Measurements from ENCODE around the gene ATRNL1.
"Not testable (repeated sequence)": the region's sequence is repeated elsewhere in the genome, so short reads cannot be mapped to it uniquely, and the experiment has no call there.

Gene ATRNL1

DNA sequence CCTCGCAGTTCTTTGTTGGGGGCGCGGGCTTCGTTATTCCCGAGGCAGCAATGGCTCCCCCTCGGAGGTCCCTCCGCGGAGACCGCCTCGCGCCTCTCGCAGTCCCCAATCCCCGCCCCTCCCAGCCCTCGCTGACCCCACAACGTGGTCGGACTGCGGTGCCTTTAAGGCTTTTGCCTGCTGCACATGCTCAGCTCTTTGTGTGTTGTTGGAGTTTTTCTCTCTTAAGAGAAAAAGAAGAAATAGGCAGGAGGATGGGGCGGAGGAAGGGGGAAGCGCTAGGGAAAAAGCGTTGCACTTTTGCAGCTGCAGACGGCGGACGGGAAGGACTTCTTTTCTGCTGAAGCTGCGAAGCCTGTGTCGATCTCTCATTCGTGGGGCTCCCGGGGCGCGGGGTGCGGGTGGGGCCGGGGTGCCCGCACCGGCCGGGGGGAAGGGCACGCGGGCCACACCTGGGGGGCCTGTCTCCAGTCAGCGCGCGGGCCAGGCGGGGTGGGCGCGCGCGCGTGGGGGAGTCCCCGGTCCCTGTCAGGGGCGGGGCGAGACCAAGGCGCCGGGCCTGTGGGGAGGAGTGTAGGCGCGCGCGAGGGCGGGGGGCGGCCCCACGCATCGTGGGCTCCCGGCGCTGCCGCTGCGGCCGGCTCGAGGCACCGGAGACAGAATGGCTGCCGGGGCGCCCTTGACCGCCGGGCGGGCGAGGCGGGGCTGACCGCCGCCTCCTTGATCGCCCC is 445 bp upstream of the ATRNL1 start:
- peak; percentile 25 for DNase-seq (ENCODE audit: low read depth)

DNA sequence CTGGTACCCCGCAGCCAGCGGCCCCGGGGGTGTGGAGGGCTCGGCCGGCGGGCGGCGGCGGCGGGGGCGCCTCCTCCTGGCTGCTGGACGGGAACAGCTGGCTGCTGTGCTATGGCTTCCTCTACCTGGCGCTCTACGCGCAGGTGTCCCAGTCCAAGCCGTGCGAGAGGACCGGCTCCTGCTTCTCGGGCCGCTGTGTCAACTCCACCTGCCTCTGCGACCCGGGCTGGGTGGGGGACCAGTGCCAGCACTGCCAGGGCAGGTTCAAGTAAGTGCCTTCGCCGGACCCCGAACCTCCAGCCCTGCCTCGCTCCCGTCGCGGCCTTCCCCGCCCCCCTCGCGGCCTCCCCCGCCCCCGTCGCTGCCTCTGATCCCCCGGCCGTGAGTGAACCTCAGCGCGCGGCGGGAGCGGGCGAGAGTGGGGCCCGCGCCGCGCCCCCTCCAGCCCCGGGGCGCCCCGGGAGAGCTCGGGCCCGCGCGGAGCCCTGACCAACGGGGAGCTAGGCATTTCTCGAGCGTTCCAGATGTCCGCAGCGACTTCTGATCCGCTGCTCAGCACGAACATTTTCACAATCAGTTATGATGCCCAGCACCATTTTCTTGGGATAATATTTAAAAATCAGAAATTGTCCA is 727 bp downstream of the ATRNL1 start:
- no peak for DNase-seq (ENCODE audit: low read depth)

DNA sequence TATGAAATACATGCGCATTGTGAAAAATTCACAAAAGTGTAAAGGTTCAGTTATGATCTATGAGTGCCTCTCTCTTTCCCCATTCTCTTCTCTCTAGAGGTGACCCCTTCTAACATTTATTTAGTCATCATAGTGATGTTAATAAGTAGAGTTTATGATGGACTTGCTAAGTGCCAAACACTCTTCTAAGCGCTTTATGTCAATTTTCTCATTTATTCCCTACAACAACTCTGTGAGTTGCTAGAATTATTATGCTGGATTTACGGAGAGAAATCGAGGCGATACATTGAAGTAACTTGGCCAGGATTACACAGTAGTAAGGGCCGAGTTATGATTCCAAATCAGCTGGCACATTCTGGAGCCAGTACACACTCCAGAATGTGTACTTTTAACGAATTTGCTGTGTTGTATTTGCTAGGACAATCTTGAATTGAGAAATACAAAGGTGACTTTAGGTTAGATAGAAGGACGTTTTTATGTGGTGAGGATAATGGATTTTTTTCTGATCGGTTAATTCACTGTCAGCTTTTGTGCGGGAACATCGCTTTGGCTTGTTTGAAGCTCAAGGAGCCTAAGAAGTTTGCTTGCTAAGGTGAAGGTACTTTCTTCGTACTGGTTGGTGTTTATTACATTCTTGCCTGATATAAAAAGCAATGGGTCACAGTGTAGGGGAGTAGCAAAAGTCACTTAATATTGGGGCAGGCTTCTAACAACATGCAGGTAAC is 1.4 kb downstream of the ATRNL1 start:
- DNase-seq (ENCODE audit: low read depth): no peak

GRCh38 chr10:115095758-115096157 is 2.6 kb downstream of the ATRNL1 start:
- no peak for DNase-seq (ENCODE audit: low read depth)

GRCh38 chr10:115103700-115104099 is 10.5 kb downstream of the ATRNL1 start:
- no peak for DNase-seq (ENCODE audit: low read depth)

- not testable (repeated sequence) for DNase-seq (ENCODE audit: low read depth)
Measured at GRCh38 chr10:115105411-115105810, 12.2 kb downstream of the ATRNL1 start.

- no peak for DNase-seq (ENCODE audit: low read depth)
Measured at GRCh38 chr10:115107830-115108229, 14.7 kb downstream of the ATRNL1 start.

GRCh38 chr10:115117301-115117700 is 24.1 kb downstream of the ATRNL1 start:
- DNase-seq (ENCODE audit: low read depth): no peak

- DNase-seq (ENCODE audit: low read depth): no peak
Measured at GRCh38 chr10:115118346-115118745, 25.2 kb downstream of the ATRNL1 start.

- no peak for DNase-seq (ENCODE audit: low read depth)
Measured at GRCh38 chr10:115125505-115125904, 32.3 kb downstream of the ATRNL1 start.

GRCh38 chr10:115129752-115130151 is 36.6 kb downstream of the ATRNL1 start:
- no peak for DNase-seq (ENCODE audit: low read depth)

- no peak for DNase-seq (ENCODE audit: low read depth)
Measured at GRCh38 chr10:115136616-115137015, 43.5 kb downstream of the ATRNL1 start.

DNA sequence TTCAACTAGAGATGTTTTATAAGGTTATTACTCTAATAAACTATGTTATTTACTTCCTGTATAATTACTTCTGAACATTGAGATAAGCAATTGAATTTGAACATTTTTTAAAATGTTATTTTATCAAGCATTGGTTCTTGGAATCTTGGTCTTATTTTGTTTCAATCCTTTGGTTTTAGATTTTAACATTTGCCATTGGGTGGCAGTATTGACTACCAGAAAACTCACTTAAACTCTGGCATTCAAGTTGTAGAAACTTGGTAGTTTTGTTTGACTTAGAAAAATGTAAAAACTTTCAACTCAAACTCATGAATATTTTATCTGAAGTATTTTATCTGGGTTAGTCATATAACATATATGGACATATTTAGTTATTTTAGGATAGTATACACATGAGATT is 48.1 kb downstream of the ATRNL1 start:
- DNase-seq (ENCODE audit: low read depth): no peak

DNA sequence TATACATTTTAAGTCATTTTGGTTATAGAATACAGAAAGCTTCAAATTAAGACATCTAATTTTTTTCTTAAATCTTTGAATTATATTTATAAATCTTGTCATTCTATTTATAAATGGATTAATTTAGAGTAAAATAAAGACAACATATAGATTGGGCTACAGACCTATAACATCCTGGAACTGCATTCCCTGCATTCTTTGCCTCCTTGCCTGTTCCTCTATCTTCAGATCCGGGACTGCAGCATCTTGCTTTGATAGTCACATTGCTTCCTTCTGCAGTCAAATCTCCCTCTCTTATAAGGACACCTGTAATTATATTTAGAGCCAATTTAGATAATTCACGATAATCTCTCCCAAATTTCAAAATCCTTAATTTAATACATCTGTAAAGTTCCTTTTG is 64.2 kb downstream of the ATRNL1 start:
- DNase-seq (ENCODE audit: low read depth): no peak

GRCh38 chr10:115163129-115163528 is 70.0 kb downstream of the ATRNL1 start:
- DNase-seq (ENCODE audit: low read depth): no peak

DNA sequence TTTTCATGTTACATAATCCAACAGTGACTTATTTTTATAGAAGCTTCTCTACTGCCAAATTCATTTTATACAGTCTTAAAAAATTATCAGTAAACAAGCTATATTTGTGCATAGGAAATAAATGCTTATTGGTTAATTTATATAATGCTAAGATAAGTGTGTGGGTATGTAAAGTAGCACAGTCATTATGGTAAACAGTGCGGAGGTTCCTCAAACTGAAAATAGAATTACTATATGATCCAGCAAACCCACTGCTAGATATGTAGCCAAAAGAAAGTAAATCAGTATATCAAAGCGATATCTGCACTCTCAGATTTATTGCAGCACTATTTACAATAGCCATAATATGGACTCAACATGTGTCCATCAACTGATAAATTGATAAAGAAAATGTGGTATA is 71.1 kb downstream of the ATRNL1 start:
- DNase-seq (ENCODE audit: low read depth): no peak

- DNase-seq (ENCODE audit: low read depth): no peak
Measured at GRCh38 chr10:115167751-115168150, 74.6 kb downstream of the ATRNL1 start.

GRCh38 chr10:115171392-115171960 is 78.3 kb downstream of the ATRNL1 start:
- no peak for DNase-seq (ENCODE audit: low read depth)

DNA sequence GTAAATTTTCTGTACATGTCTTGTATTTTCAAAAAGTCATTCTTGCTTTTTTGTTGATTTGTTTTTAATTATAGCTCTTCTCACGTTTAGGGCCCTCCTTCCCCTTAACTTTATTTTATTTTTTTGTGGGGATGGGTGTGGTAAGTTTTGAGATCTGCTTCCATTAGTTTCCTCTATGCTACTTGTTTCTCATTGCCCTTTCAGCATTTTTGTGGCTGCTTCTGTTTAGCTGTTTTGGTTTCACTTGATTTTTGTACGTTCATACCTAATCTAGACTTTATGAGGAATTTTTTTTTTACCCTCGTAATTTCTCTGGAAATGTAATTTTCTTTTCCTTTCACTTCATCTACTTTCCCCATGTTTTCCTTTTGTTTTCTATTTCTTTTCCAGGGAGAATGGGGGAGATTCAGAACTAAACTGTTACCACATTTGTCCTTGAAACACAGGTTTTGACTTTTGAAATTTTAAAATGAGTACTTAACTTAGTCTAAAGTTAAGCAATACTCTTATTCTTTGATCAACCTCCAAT is 80.8 kb downstream of the ATRNL1 start:
- DNase-seq (ENCODE audit: low read depth): no peak

GRCh38 chr10:115207276-115207675 is 114.1 kb downstream of the ATRNL1 start:
- not testable (repeated sequence) for DNase-seq (ENCODE audit: low read depth)

- no peak for DNase-seq (ENCODE audit: low read depth)
Measured at GRCh38 chr10:115209133-115209532, 116.0 kb downstream of the ATRNL1 start.

DNA sequence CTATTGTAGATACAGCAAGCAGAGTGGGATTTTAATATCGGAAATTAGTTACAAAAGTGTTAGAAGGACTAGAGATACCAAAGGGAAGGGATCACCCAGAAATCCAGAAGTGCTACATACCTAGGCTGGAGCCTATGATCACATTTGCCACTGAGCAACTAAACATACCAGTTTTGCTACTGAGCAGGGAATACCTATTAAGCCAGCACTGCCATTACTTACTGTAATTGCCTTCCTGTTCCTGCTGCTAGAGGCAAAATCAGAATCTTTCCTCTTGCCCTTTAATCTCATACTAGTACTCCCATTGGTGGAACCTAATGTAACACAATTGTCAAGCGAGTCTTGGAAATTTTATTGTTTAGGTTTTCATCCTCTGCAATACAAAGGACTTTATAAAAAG is 121.7 kb downstream of the ATRNL1 start:
- DNase-seq (ENCODE audit: low read depth): no peak

- DNase-seq (ENCODE audit: low read depth): no peak
Measured at GRCh38 chr10:115219203-115219602, 126.0 kb downstream of the ATRNL1 start.
